Type B pancreatic cell (in vitro differentiated cells): ENCODE data around the gene DIAPH3. TPM values are rescaled to one million over a fixed set of nuclear protein-coding genes. Genes with fewer than 3 reads are reported as not detected.

ENCODE experiments used
- DNase-seq: peaks from one replicate; pipeline ENCODE4 v3.0.0; 2021; ENCODE audit warnings: mixed read lengths; ENCODE audit not compliant: unreplicated experiment; ENCODE audit errors: extremely low spot score
- H3K27ac Mint-ChIP-seq: 2 replicates; pipeline ENCODE4 v1.8.0; 2021; ENCODE audit warnings: mild to moderate bottlenecking, mixed read lengths
- H3K27me3 Mint-ChIP-seq: 2 replicates; pipeline ENCODE4 v1.8.0; 2021; ENCODE audit warnings: mixed read lengths
- H3K36me3 Mint-ChIP-seq: 2 replicates; pipeline ENCODE4 v1.8.0; 2021; ENCODE audit warnings: mixed read lengths
- H3K4me1 Mint-ChIP-seq: one replicate; pipeline ENCODE4 v1.8.0; 2021; ENCODE audit warnings: mixed read lengths; ENCODE audit not compliant: unreplicated experiment
- H3K4me3 Mint-ChIP-seq: 2 replicates; pipeline ENCODE4 v1.8.0; 2021; ENCODE audit warnings: mild to moderate bottlenecking, mixed read lengths
- H3K9me3 Mint-ChIP-seq: 2 replicates; pipeline ENCODE4 v1.8.0; 2021; ENCODE audit warnings: mixed read lengths
- CTCF ChIP-seq: fragments of 200-600 bp; sonication (generic); conservative IDR thresholded peaks from 2 replicates; pipeline ENCODE4 v1.5.0; 2021; ENCODE audit warnings: antibody characterized with exemption, mild to moderate bottlenecking
- total RNA-seq: library from RNA; stranded (reverse); gene quantifications from 2 replicates; pipeline ENCODE4 v1.2.1, GENCODE V29; 2021; ENCODE audit warnings: low replicate concordance

The DIAPH3 gene
- total RNA-seq, 1 donor from 2014 or later = 16.9 TPM

GRCh38 chr13:60032851-60033250 is 130.9 kb downstream of the DIAPH3 start:
- Mint-ChIP-seq H3K27ac (no peak overlapping the region), H3K27me3 (no peaks in the 10 kb centered on the region), H3K4me1 (no peaks in the 10 kb centered on the region), H3K4me3 (no peak overlapping the region), H3K36me3 (peaks cover 16% of the 10 kb centered on the region), H3K9me3 (no peaks in the 10 kb centered on the region)
- DNase-seq = no peak
- no peak for TF ChIP-seq CTCF

- DNase-seq = no peak
- no peaks in the 10 kb centered on the region for H3K4me1 Mint-ChIP-seq
- no peaks in the 10 kb centered on the region for H3K27me3 Mint-ChIP-seq
- no peak for TF ChIP-seq CTCF
- H3K4me3 Mint-ChIP-seq = no peak overlapping the region
- no peak overlapping the region for H3K27ac Mint-ChIP-seq
- peaks cover 19% of the 10 kb centered on the region for H3K36me3 Mint-ChIP-seq
- H3K9me3 Mint-ChIP-seq = no peaks in the 10 kb centered on the region
Measured at GRCh38 chr13:60028021-60028420, 135.7 kb downstream of the DIAPH3 start.

GRCh38 chr13:60026286-60026685 is 137.4 kb downstream of the DIAPH3 start:
- no peaks in the 10 kb centered on the region for H3K4me1 Mint-ChIP-seq
- no peak overlapping the region for H3K27ac Mint-ChIP-seq
- DNase-seq = no peak
- peaks cover 12% of the 10 kb centered on the region for H3K36me3 Mint-ChIP-seq
- H3K9me3 Mint-ChIP-seq = no peaks in the 10 kb centered on the region
- no peak for TF ChIP-seq CTCF
- no peaks in the 10 kb centered on the region for H3K27me3 Mint-ChIP-seq
- H3K4me3 Mint-ChIP-seq = no peak overlapping the region

- Mint-ChIP-seq H3K4me3 (no peak overlapping the region), H3K27me3 (no peaks in the 10 kb centered on the region), H3K9me3 (no peaks in the 10 kb centered on the region), H3K27ac (no peak overlapping the region), H3K4me1 (no peaks in the 10 kb centered on the region), H3K36me3 (peaks cover 10% of the 10 kb centered on the region)
- no peak for TF ChIP-seq CTCF
- no peak for DNase-seq
Measured at GRCh38 chr13:60020288-60020687, 143.4 kb downstream of the DIAPH3 start.

- no peak overlapping the region for H3K4me3 Mint-ChIP-seq
- H3K27ac Mint-ChIP-seq = no peak overlapping the region
- no peaks in the 10 kb centered on the region for H3K9me3 Mint-ChIP-seq
- H3K36me3 Mint-ChIP-seq = peaks cover 7% of the 10 kb centered on the region
- H3K27me3 Mint-ChIP-seq = no peaks in the 10 kb centered on the region
- no peaks in the 10 kb centered on the region for H3K4me1 Mint-ChIP-seq
- no peak for TF ChIP-seq CTCF
- DNase-seq = no peak
Measured at GRCh38 chr13:60019119-60019993, 144.4 kb downstream of the DIAPH3 start.
